DND-41 (cell line): ENCODE data around the gene WNT10A.

Experiments
- ATAC-seq: fragments of 200-7000 bp; cut with Tn5 transposase; 3 replicates; pipeline ENCODE4 v1.9.1; 2021; ENCODE audit warnings: low read depth; ENCODE audit not compliant: insufficient read depth
- DNase-seq: peaks from one replicate; pipeline ENCODE4 v3.0.0-alpha.2; 2020
- H2AFZ ChIP-seq: 2 replicates; pipeline ENCODE4 v1.6.0; 2012; ENCODE audit warnings: low read depth, low read length
- H3K27ac ChIP-seq: 2 replicates; pipeline ENCODE4 v1.5.1; 2012; ENCODE audit warnings: low read length, inconsistent platforms
- H3K27me3 ChIP-seq: fragments of 200-600 bp; sonication (generic); 2 replicates; pipeline ENCODE4 v1.6.0; 2012; ENCODE audit warnings: low read length, mild to moderate bottlenecking, inconsistent platforms; ENCODE audit not compliant: insufficient read depth, poor library complexity
- H3K36me3 ChIP-seq: 2 replicates; pipeline ENCODE4 v1.5.1; 2012; ENCODE audit warnings: low read length, inconsistent platforms; ENCODE audit not compliant: insufficient read depth
- H3K4me1 ChIP-seq: 2 replicates; pipeline ENCODE4 v1.5.1; 2012; ENCODE audit warnings: mild to moderate bottlenecking, low read length; ENCODE audit not compliant: insufficient read depth
- H3K4me2 ChIP-seq: 2 replicates; pipeline ENCODE4 v1.6.0; 2012; ENCODE audit warnings: mild to moderate bottlenecking, moderate library complexity, low read length, inconsistent platforms; ENCODE audit not compliant: insufficient read depth
- H3K4me3 ChIP-seq, 2 experiments: fragments of 200-600 bp in 1 of 2; shearing (Covaris generic) in 1 of 2; 2 replicates each; pipeline ENCODE4 v1.5.1; 2012 to 2016; ENCODE audit warnings: inconsistent platforms in 2 of 2, low read length in 2 of 2, mild to moderate bottlenecking in 2 of 2, low read depth in 1 of 2, moderate library complexity in 1 of 2
- H3K79me2 ChIP-seq: 2 replicates; pipeline ENCODE4 v1.6.0; 2012; ENCODE audit warnings: low read length, inconsistent platforms; ENCODE audit not compliant: insufficient read depth
- H3K9ac ChIP-seq: 2 replicates; pipeline ENCODE4 v1.6.0; 2012; ENCODE audit warnings: low read depth, mild to moderate bottlenecking, inconsistent platforms, low read length, moderate library complexity
- H3K9me3 ChIP-seq: 2 replicates; pipeline ENCODE4 v1.5.1; 2012; ENCODE audit warnings: low read length, moderate library complexity, mild to moderate bottlenecking, inconsistent platforms; ENCODE audit not compliant: insufficient read depth, severe bottlenecking
- H4K20me1 ChIP-seq: 2 replicates; pipeline ENCODE4 v1.6.0; 2012; ENCODE audit warnings: low read length; ENCODE audit not compliant: insufficient read depth
- EZH2 ChIP-seq: IDR thresholded peaks from 3 replicates; pipeline ENCODE4 v1.6.1; 2012; ENCODE audit warnings: borderline replicate concordance, low read depth, mild to moderate bottlenecking, moderate library complexity, low read length, inconsistent platforms; ENCODE audit not compliant: severe bottlenecking
- TF ChIP-seq, protein P1 (sequence below): IDR thresholded peaks from 2 replicates; pipeline ENCODE4 v1.5.1; 2012; ENCODE audit warnings: borderline replicate concordance, low read length, moderate library complexity, mild to moderate bottlenecking; ENCODE audit not compliant: poor library complexity, severe bottlenecking; ENCODE audit errors: extremely low read depth

WNT10A gene

DNA sequence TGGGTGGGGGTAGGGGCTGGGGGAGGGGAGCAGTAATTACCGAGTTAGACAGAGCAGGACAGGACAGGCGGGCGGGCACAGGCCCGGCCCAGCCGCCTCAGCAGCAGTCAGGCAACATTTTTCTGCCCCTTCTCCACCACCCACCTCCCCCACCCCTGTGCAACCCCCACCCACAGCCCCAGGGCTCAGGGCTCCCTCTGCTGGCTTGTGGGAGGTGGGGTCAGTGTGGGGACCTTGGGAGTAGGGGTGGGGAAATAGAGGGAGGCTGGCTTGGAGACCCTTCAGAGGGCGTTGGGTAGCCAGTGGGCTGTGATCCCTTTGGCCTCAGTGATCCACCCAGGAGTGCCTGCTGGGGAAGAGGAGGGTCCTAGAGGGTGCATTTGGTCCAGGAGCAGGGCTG lies 14.7 kb upstream of the WNT10A start:
- Histone ChIP-seq H3K4me3 (no peak overlapping the region), H3K27me3 (peaks cover 4% of the 10 kb centered on the region), H3K9me3 (no peaks in the 10 kb centered on the region), H2AFZ (no peak overlapping the region), H3K4me2 (no peak overlapping the region), H3K36me3 (no peaks in the 10 kb centered on the region), H3K27ac (no peak overlapping the region), H3K9ac (no peak overlapping the region), H3K4me1 (no peaks in the 10 kb centered on the region), H3K79me2 (no peaks in the 10 kb centered on the region), H4K20me1 (no peaks in the 10 kb centered on the region)
- TF ChIP-seq, protein P1, sequence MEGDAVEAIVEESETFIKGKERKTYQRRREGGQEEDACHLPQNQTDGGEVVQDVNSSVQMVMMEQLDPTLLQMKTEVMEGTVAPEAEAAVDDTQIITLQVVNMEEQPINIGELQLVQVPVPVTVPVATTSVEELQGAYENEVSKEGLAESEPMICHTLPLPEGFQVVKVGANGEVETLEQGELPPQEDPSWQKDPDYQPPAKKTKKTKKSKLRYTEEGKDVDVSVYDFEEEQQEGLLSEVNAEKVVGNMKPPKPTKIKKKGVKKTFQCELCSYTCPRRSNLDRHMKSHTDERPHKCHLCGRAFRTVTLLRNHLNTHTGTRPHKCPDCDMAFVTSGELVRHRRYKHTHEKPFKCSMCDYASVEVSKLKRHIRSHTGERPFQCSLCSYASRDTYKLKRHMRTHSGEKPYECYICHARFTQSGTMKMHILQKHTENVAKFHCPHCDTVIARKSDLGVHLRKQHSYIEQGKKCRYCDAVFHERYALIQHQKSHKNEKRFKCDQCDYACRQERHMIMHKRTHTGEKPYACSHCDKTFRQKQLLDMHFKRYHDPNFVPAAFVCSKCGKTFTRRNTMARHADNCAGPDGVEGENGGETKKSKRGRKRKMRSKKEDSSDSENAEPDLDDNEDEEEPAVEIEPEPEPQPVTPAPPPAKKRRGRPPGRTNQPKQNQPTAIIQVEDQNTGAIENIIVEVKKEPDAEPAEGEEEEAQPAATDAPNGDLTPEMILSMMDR = no peak
- no peak for TF ChIP-seq EZH2
- ATAC-seq (no peak), DNase-seq (no peak)

DNA sequence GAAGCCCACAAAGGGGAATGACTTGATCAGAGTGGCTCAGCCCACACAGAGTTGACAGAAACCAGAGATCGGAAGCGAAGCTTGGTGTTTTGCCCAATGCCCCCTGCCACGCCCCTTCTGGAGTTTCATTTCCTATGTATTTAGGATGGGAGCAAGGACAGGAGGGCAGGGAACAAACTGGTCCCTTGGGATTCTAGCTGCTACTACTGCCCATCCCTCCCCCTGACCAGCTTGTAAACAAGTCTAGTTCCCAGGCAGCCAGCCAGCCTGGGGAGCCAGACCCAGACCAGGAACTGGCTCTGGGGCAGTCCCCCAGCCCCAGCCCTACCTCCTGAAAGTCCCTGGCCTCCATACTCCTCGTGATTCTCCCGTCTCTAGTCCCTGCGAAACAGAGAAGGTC lies 12.8 kb upstream of the WNT10A start:
- no peaks in the 10 kb centered on the region for H3K36me3 ChIP-seq
- peaks cover 4% of the 10 kb centered on the region for H3K27me3 ChIP-seq
- ATAC-seq (no peak), DNase-seq (no peak)
- no peaks in the 10 kb centered on the region for H3K4me1 ChIP-seq
- no peak overlapping the region for H3K4me3 ChIP-seq
- H2AFZ ChIP-seq = no peak overlapping the region
- H3K9ac ChIP-seq = no peak overlapping the region
- H3K79me2 ChIP-seq = no peaks in the 10 kb centered on the region
- no peak overlapping the region for H3K27ac ChIP-seq
- H4K20me1 ChIP-seq = no peaks in the 10 kb centered on the region
- TF ChIP-seq, protein P1 = no peak
- TF ChIP-seq EZH2 = no peak
- no peak overlapping the region for H3K4me2 ChIP-seq
- no peaks in the 10 kb centered on the region for H3K9me3 ChIP-seq

DNA sequence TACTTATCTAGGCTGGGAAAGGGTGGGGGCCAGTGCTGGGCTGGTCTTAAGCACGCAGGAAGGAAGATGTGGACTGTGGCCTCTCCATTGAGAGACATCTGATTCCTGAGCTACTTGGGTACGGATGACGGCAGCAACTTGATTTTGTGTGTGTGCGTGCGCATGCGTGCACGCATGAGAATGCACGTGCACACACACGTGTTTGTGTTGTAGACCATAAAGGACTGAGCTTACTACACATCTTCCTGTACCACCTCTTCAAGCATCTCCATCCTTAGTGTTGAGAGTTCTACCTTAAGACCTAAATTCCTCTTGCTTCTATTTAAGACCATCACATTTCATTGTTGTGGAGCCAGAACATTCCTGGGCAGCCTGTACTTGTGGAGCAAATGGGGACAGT lies 11.6 kb upstream of the WNT10A start:
- Histone ChIP-seq H3K4me2 (no peak overlapping the region), H3K79me2 (no peaks in the 10 kb centered on the region), H3K36me3 (no peaks in the 10 kb centered on the region), H2AFZ (no peak overlapping the region), H4K20me1 (no peaks in the 10 kb centered on the region), H3K9ac (no peak overlapping the region), H3K4me3 (no peak overlapping the region), H3K9me3 (no peaks in the 10 kb centered on the region), H3K27ac (no peak overlapping the region), H3K4me1 (no peaks in the 10 kb centered on the region), H3K27me3 (peaks cover 4% of the 10 kb centered on the region)
- no peak for DNase-seq
- ATAC-seq = no peak
- TF ChIP-seq EZH2 = no peak
- TF ChIP-seq, protein P1 = no peak

- no peak overlapping the region for H3K4me2 ChIP-seq
Measured at GRCh38 chr2:218870984-218871344, 9.7 kb upstream of the WNT10A start.

More at GRCh38 chr2:218870984-218871344, 9.7 kb upstream of the WNT10A start:
- H3K4me1 ChIP-seq = no peaks in the 10 kb centered on the region
- TF ChIP-seq, protein P1 = no peak
- no peak for TF ChIP-seq EZH2
- no peak overlapping the region for H3K27ac ChIP-seq
- H3K27me3 ChIP-seq = peaks cover 4% of the 10 kb centered on the region
- no peaks in the 10 kb centered on the region for H4K20me1 ChIP-seq
- H2AFZ ChIP-seq = no peak overlapping the region
- no peak for DNase-seq
- H3K9me3 ChIP-seq = no peaks in the 10 kb centered on the region
- H3K79me2 ChIP-seq = no peaks in the 10 kb centered on the region
- H3K4me3 ChIP-seq = no peak overlapping the region
- no peak overlapping the region for H3K9ac ChIP-seq
- ATAC-seq = no peak
- H3K36me3 ChIP-seq = no peaks in the 10 kb centered on the region
